Measurements from ENCODE around the gene OXA1L. TPM values are rescaled to one million over a fixed set of nuclear protein-coding genes. Genes with fewer than 3 reads are reported as not detected.

The OXA1L gene
- total and polyA plus RNA-seq, 2 of the 13 experiments (the other 11 are each of a cell fraction or from before 2014, with no cell fraction given), result 230 to 589 TPM

GRCh38 chr14:22766457-22767322, at the start of gene OXA1L (continued):
- TF ChIP-seq ZNF142 (CRISPR knock-in tag; IDR thresholded peaks at IDR 0.05) (peak; percentile 89; the same call in 1 of the 2 replicates), CEBPB (IDR thresholded peaks at IDR 0.05; ENCODE audit: borderline replicate concordance, low read depth, low read length) (no peak), DNMT3B (CRISPR knock-in tag; conservative IDR thresholded peaks at IDR 0.05) (no peak; the same call in 1 of the 2 replicates), ZNF768 (CRISPR knock-in tag; IDR thresholded peaks at IDR 0.05) (peak; percentile 83), GATA4 (IDR thresholded peaks at IDR 0.05; ENCODE audit: borderline replicate concordance, low read depth) (peak; percentile 87), ZNF143 (CRISPR knock-in tag; IDR thresholded peaks at IDR 0.05) (peak; percentile 76), ZNF484 (CRISPR knock-in tag; IDR thresholded peaks at IDR 0.05; ENCODE audit: borderline replicate concordance, low read depth) (peak; percentile 91; the same call in 1 of the 2 replicates), ZNF430 (CRISPR knock-in tag; IDR thresholded peaks at IDR 0.05) (peak; percentile 85), YEATS4 (CRISPR knock-in tag; IDR thresholded peaks at IDR 0.05; ENCODE audit: borderline replicate concordance) (peak; percentile 94), NR1H2 (CRISPR knock-in tag; IDR thresholded peaks at IDR 0.05; ENCODE audit: borderline replicate concordance, low read depth) (0 out of 2 replicates have a peak, but pooled peaks have one; percentile 23), ZNF256 (CRISPR knock-in tag; conservative IDR thresholded peaks at IDR 0.05) (peak; percentile 92), ZNF713 (CRISPR knock-in tag; IDR thresholded peaks at IDR 0.05) (no peak), TSC22D2 (CRISPR knock-in tag; IDR thresholded peaks at IDR 0.05; ENCODE audit: borderline replicate concordance) (peak; percentile 98), MYPOP (CRISPR knock-in tag; IDR thresholded peaks at IDR 0.05) (peak; percentile 92), ZNF605 (CRISPR knock-in tag; IDR thresholded peaks at IDR 0.05) (peak; percentile 99), FIP1L1 (IDR thresholded peaks at IDR 0.05; ENCODE audit: borderline replicate concordance, insufficient read depth, low read depth, low read length) (0 out of 2 replicates have a peak, but pooled peaks have one; percentile 66), ZNF607 (CRISPR knock-in tag; IDR thresholded peaks at IDR 0.05; ENCODE audit: borderline replicate concordance) (peak; percentile 95; the same call in 1 of the 2 replicates), YEATS2 (CRISPR knock-in tag; IDR thresholded peaks at IDR 0.05; ENCODE audit: borderline replicate concordance) (peak; percentile 94; the same call in 1 of the 2 replicates), ZNF543 (CRISPR knock-in tag; IDR thresholded peaks at IDR 0.05) (peak; percentile 98), RARG (CRISPR knock-in tag; IDR thresholded peaks at IDR 0.05; ENCODE audit: low read depth) (peak; percentile 99), ZBTB43 (CRISPR knock-in tag; conservative IDR thresholded peaks at IDR 0.05) (peak; percentile 81; the same call in 1 of the 2 replicates)

Measured in HepG2 (cell line).